Nephron progenitor cell (in vitro differentiated cells): ENCODE results near the gene MID1IP1.

ENCODE experiments used
- DNase-seq: peaks from one replicate; pipeline ENCODE4 v3.0.0; 2021
- H3K27ac Mint-ChIP-seq: 2 replicates; pipeline ENCODE4 v1.8.0; 2021; ENCODE audit warnings: mild to moderate bottlenecking, moderate library complexity, mixed read lengths
- H3K27me3 Mint-ChIP-seq: 2 replicates; pipeline ENCODE4 v1.8.0; 2021; ENCODE audit warnings: mild to moderate bottlenecking, low read depth, mixed read lengths; ENCODE audit not compliant: poor library complexity
- H3K36me3 Mint-ChIP-seq: 2 replicates; pipeline ENCODE4 v1.8.0; 2021; ENCODE audit warnings: low read depth, mixed read lengths
- H3K4me1 Mint-ChIP-seq: 2 replicates; pipeline ENCODE4 v1.8.0; 2021; ENCODE audit warnings: mixed read lengths
- H3K4me3 Mint-ChIP-seq: 2 replicates; pipeline ENCODE4 v1.8.0; 2021; ENCODE audit warnings: mild to moderate bottlenecking, moderate library complexity, mixed read lengths
- H3K9me3 Mint-ChIP-seq: 2 replicates; pipeline ENCODE4 v1.8.0; 2021; ENCODE audit warnings: mild to moderate bottlenecking, moderate library complexity, mixed read lengths
- CTCF ChIP-seq: fragments of 200-600 bp; sonication (generic); IDR thresholded peaks from 2 replicates; pipeline ENCODE4 v1.5.0; 2021; ENCODE audit warnings: antibody characterized with exemption

The MID1IP1 gene

GRCh38 chrX:38803588-38804431, 2.6 kb downstream of the MID1IP1 start:
- peak; percentile 77 for DNase-seq
- Mint-ChIP-seq H3K4me3 (peak overlapping the region; percentile 98), H3K27ac (peak overlapping the region; percentile 95), H3K36me3 (no peaks in the 10 kb centered on the region), H3K9me3 (peaks cover 26% of the 10 kb centered on the region), H3K4me1 (peaks cover 44% of the 10 kb centered on the region), H3K27me3 (no peaks in the 10 kb centered on the region)
- no peak for TF ChIP-seq CTCF

- H3K36me3 Mint-ChIP-seq, result no peaks in the 10 kb centered on the region
- H3K9me3 Mint-ChIP-seq, result peaks cover 24% of the 10 kb centered on the region
- no peak for DNase-seq
- no peak for TF ChIP-seq CTCF
- peak overlapping the region; percentile 98 for H3K4me3 Mint-ChIP-seq
- H3K27me3 Mint-ChIP-seq, result no peaks in the 10 kb centered on the region
- peak overlapping the region; percentile 95 for H3K27ac Mint-ChIP-seq
- peaks cover 44% of the 10 kb centered on the region for H3K4me1 Mint-ChIP-seq
Observed at GRCh38 chrX:38804432-38804681, 3.1 kb downstream of the MID1IP1 start.

GRCh38 chrX:38804682-38805431, 3.6 kb downstream of the MID1IP1 start:
- peaks cover 48% of the 10 kb centered on the region for H3K4me1 Mint-ChIP-seq
- TF ChIP-seq CTCF, result no peak
- no peaks in the 10 kb centered on the region for H3K27me3 Mint-ChIP-seq
- H3K4me3 Mint-ChIP-seq, result peak overlapping the region; percentile 98
- H3K9me3 Mint-ChIP-seq, result peaks cover 23% of the 10 kb centered on the region
- no peaks in the 10 kb centered on the region for H3K36me3 Mint-ChIP-seq
- DNase-seq, result peak; percentile 26
- H3K27ac Mint-ChIP-seq, result peak overlapping the region; percentile 94

GRCh38 chrX:38805432-38806389, 4.5 kb downstream of the MID1IP1 start:
- Mint-ChIP-seq H3K9me3 (peaks cover 20% of the 10 kb centered on the region), H3K4me3 (peak overlapping the region; percentile 98), H3K4me1 (peaks cover 49% of the 10 kb centered on the region), H3K36me3 (no peaks in the 10 kb centered on the region), H3K27ac (peak overlapping the region; percentile 94), H3K27me3 (no peaks in the 10 kb centered on the region)
- TF ChIP-seq CTCF, result no peak
- peak; percentile 30 for DNase-seq

GRCh38 chrX:38806875-38807621, 5.8 kb downstream of the MID1IP1 start:
- Mint-ChIP-seq H3K27ac (peak overlapping the region; percentile 40), H3K36me3 (peaks cover 2% of the 10 kb centered on the region), H3K4me3 (peak overlapping the region; percentile 98), H3K4me1 (peaks cover 42% of the 10 kb centered on the region), H3K9me3 (peaks cover 19% of the 10 kb centered on the region), H3K27me3 (no peaks in the 10 kb centered on the region)
- TF ChIP-seq CTCF, result no peak
- no peak for DNase-seq
